22Rv1 (cell line): Measurements from ENCODE around the gene SPATA13.

ENCODE experiments used
- ZFX ChIP-seq: fragments of 450-650 bp; IDR thresholded peaks from 2 replicates; pipeline ENCODE4 v1.6.1; 2017; ENCODE audit warnings: antibody characterized with exemption, borderline replicate concordance
- TF ChIP-seq, protein P1 (sequence below): fragments of 450-650 bp; IDR thresholded peaks from 2 replicates; pipeline ENCODE4 v1.5.1; 2017; ENCODE audit warnings: mild to moderate bottlenecking

- TF ChIP-seq ZFX: no peak
- TF ChIP-seq, protein P1, sequence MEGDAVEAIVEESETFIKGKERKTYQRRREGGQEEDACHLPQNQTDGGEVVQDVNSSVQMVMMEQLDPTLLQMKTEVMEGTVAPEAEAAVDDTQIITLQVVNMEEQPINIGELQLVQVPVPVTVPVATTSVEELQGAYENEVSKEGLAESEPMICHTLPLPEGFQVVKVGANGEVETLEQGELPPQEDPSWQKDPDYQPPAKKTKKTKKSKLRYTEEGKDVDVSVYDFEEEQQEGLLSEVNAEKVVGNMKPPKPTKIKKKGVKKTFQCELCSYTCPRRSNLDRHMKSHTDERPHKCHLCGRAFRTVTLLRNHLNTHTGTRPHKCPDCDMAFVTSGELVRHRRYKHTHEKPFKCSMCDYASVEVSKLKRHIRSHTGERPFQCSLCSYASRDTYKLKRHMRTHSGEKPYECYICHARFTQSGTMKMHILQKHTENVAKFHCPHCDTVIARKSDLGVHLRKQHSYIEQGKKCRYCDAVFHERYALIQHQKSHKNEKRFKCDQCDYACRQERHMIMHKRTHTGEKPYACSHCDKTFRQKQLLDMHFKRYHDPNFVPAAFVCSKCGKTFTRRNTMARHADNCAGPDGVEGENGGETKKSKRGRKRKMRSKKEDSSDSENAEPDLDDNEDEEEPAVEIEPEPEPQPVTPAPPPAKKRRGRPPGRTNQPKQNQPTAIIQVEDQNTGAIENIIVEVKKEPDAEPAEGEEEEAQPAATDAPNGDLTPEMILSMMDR: no peak
These were observed 7.9 kb downstream of the SPATA13 start for GRCh38 chr13:24168392-24168750.
